ENCODE results near the gene KAT7.

KAT7 gene

DNA sequence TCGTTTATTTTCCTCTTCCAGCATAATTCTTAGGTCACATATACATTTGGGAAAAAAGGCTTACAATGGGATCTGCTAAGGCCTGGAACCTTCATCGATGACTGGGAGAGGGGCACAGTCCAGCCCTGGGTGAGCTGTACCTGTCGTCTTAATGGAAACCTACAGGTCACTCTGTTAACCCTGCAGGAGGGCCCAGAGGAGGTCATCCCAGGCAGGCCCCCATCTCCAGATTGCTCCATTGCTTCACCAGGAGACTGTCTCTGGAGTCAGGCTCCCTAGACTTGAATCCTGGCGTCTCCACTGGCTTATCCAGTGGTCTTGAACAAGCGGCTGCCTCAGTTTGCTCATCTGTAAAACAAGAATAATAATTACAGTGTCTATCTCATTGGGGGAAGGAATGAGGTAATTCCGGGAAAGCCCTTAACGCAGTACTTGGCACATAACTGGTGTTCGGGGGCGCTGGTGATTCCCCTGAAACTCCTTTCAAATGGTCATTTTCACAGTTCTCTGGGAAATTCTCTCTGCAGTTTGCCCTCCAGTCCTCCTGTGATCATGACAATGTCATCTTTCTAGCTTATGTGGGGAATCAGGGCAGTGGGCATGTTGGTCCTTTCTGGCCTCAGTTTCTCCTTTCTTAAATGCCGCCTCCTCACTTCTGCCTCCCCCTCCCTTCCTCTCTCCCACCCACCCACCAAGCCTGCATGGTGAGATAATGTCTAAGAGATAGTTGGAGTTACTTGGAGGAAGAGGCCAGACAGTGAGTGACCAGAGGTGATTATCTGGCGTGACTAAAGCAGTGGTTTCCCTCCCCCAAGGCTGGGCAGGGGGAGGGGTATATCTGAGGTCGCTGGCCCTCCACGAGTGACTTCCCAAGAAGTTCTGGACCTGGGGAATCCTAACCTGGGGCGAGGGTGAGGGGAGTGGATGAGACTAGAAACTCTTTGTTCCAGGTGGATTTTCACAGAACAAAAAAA, 90.7 kb downstream of the KAT7 start:
- H3K4me3 ChIP-seq (ENCODE audit: control insufficient read depth, low read depth, low read length) = no peak overlapping the region
- no peak for DNase-seq (ENCODE audit: low read depth)
- TF ChIP-seq, protein P1, sequence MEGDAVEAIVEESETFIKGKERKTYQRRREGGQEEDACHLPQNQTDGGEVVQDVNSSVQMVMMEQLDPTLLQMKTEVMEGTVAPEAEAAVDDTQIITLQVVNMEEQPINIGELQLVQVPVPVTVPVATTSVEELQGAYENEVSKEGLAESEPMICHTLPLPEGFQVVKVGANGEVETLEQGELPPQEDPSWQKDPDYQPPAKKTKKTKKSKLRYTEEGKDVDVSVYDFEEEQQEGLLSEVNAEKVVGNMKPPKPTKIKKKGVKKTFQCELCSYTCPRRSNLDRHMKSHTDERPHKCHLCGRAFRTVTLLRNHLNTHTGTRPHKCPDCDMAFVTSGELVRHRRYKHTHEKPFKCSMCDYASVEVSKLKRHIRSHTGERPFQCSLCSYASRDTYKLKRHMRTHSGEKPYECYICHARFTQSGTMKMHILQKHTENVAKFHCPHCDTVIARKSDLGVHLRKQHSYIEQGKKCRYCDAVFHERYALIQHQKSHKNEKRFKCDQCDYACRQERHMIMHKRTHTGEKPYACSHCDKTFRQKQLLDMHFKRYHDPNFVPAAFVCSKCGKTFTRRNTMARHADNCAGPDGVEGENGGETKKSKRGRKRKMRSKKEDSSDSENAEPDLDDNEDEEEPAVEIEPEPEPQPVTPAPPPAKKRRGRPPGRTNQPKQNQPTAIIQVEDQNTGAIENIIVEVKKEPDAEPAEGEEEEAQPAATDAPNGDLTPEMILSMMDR (IDR thresholded peaks at IDR 0.05; ENCODE audit: control insufficient read depth, insufficient read depth, low read depth, low read length, missing control alignments) = no peak

DNA sequence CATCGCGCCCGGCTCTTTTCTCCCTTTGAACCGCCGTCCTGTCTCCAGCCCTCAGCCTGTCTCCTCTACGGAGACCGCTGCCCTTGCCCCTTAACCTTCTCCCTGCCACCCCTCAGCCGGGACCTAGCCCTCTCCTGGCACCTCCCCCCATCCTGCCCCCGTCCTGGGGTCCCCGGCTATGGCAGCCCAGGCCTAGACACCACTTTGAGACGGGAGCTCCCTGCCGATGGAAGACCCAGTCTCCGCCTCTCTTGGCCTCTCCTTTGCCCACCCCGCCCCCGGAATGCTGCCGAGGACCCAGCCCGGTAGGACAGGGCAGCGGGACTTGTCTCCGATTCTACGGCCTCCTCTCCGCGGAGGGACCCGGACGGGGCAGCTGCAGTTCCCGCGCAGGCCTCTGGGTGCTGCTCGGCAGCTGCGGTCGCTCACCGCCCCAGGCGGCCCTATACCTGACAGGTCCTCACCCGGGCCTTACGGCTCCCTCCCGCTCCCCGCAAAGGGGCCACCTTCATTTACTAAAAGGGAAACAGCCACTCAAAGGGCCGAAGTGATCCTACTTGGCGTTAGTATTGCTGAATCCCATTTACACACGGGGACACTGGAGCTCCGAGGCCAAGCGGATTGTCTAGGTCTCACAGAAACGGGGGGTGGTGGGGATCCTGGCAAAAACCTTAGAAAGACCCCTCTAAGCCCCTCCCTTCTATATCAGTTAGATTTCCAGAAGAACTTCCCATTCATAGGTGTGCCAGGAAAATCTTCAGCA, 92.0 kb downstream of the KAT7 start:
- H3K4me3 ChIP-seq (ENCODE audit: control insufficient read depth, low read depth, low read length) = no peak overlapping the region
- TF ChIP-seq, protein P1 (IDR thresholded peaks at IDR 0.05; ENCODE audit: control insufficient read depth, insufficient read depth, low read depth, low read length, missing control alignments) = peak; percentile 97
- no peak for DNase-seq (ENCODE audit: low read depth)

DNA sequence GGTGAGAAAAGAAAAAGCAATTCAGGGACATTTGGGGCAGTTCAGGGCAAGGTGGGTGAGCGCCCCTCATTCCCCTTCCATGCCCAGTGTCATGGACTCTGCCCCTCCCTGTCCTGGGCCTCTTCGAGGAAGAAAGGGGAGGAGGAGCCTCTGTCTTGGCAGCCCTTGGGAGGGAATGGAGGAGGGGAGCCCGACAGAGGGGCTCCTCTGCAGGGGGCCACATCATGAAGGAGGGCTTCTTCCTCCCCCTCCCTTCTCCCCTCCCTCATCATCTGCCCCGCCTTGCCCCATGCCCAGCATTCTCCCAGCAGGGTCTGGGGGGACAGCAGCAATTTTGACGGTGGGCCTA, 92.5 kb downstream of the KAT7 start:
- TF ChIP-seq, protein P1 (IDR thresholded peaks at IDR 0.05; ENCODE audit: control insufficient read depth, insufficient read depth, low read depth, low read length, missing control alignments) = no peak
- H3K4me3 ChIP-seq (ENCODE audit: control insufficient read depth, low read depth, low read length) = no peak overlapping the region
- no peak for DNase-seq (ENCODE audit: low read depth)

DNA sequence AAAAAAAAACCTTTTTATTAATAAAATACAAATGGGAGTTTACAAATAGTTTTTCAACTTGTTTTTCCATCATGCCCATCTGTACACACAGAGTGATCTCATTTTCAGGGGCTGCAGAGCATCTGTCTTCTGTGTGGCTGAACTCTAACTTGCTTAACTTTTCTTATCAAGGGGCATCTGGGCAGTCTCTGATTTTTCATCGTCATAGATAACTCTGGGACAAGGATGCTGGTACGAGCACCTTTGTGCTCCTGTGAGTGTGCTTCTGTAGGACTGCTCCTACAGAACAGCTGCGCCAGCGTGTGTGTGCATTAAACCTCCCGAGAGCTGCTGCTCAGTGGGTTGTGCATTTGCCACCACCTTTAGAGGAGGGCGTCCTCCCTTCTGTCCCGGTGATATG, 94.0 kb downstream of the KAT7 start:
- TF ChIP-seq, protein P1 (IDR thresholded peaks at IDR 0.05; ENCODE audit: control insufficient read depth, insufficient read depth, low read depth, low read length, missing control alignments) = no peak
- DNase-seq (ENCODE audit: low read depth) = no peak
- no peak overlapping the region for H3K4me3 ChIP-seq (ENCODE audit: control insufficient read depth, low read depth, low read length)
